GM23248 (cell line): Measurements from ENCODE around the gene MRPL28. TPM values are rescaled to one million over a fixed set of nuclear protein-coding genes. Genes with fewer than 3 reads are reported as not detected.

ENCODE experiments used
- DNase-seq: peaks from one replicate; pipeline ENCODE4 v3.0.0-alpha.2; 2015
- H2AFZ ChIP-seq: fragments of 200-600 bp; sonication (generic); 2 replicates; pipeline ENCODE4 v1.6.1; 2016; ENCODE audit warnings: antibody characterized with exemption
- H3F3A ChIP-seq: fragments of 200-600 bp; sonication (generic); 2 replicates; pipeline ENCODE4 v1.6.1; 2016; ENCODE audit warnings: mild to moderate bottlenecking, antibody characterized with exemption, mixed run types; ENCODE audit not compliant: insufficient read depth
- H3K27ac ChIP-seq: fragments of 200-600 bp; sonication (generic); 2 replicates; pipeline ENCODE4 v1.5.1; 2016; ENCODE audit warnings: mild to moderate bottlenecking
- H3K27me3 ChIP-seq: fragments of 200-600 bp; sonication (generic); replicated peaks from 2 replicates; pipeline ENCODE4 v1.6.1; 2016; ENCODE audit warnings: mild to moderate bottlenecking; ENCODE audit not compliant: insufficient read depth
- H3K36me3 ChIP-seq: fragments of 200-600 bp; sonication (generic); 2 replicates; pipeline ENCODE4 v1.6.1; 2016; ENCODE audit warnings: low read depth, mild to moderate bottlenecking
- H3K4me1 ChIP-seq: fragments of 200-600 bp; sonication (generic); 2 replicates; pipeline ENCODE4 v1.6.1; 2016; ENCODE audit warnings: mild to moderate bottlenecking; ENCODE audit not compliant: insufficient read depth
- H3K4me2 ChIP-seq: fragments of 200-600 bp; sonication (generic); one replicate; pipeline ENCODE4 v1.6.1; 2016; ENCODE audit warnings: mild to moderate bottlenecking; ENCODE audit not compliant: unreplicated experiment
- H3K4me3 ChIP-seq: fragments of 200-600 bp; sonication (generic); 2 replicates; pipeline ENCODE4 v1.5.1; 2016; ENCODE audit warnings: mild to moderate bottlenecking
- H3K79me2 ChIP-seq: fragments of 200-600 bp; sonication (generic); 2 replicates; pipeline ENCODE4 v1.6.1; 2016; ENCODE audit warnings: mild to moderate bottlenecking; ENCODE audit not compliant: insufficient read depth
- H3K9ac ChIP-seq: fragments of 200-600 bp; sonication (generic); 2 replicates; pipeline ENCODE4 v1.6.1; 2016; ENCODE audit warnings: mild to moderate bottlenecking
- H3K9me2 ChIP-seq: fragments of 200-600 bp; sonication (generic); 2 replicates; pipeline ENCODE4 v1.6.1; 2016; ENCODE audit warnings: mixed run types, mild to moderate bottlenecking, moderate library complexity; ENCODE audit not compliant: insufficient read depth
- H3K9me3 ChIP-seq: fragments of 200-600 bp; sonication (generic); one replicate; pipeline ENCODE4 v1.6.1; 2017; ENCODE audit warnings: low read depth
- H4K20me1 ChIP-seq: fragments of 200-600 bp; sonication (generic); 2 replicates; pipeline ENCODE4 v1.6.0; 2016; ENCODE audit not compliant: insufficient read depth
- EZH2 ChIP-seq: fragments of 200-600 bp; sonication (generic); IDR thresholded peaks from 2 replicates; pipeline ENCODE4 v1.6.1; 2018; ENCODE audit warnings: antibody characterized with exemption, mild to moderate bottlenecking; ENCODE audit not compliant: insufficient read depth, poor library complexity, severe bottlenecking
- EZH2phosphoT487 ChIP-seq: fragments of 200-600 bp; sonication (generic); IDR thresholded peaks from 2 replicates; pipeline ENCODE4 v1.6.1; 2018; ENCODE audit warnings: antibody characterized with exemption, moderate library complexity, mild to moderate bottlenecking, low read depth; ENCODE audit not compliant: insufficient read depth
- WGBS, 2 experiments: methylation state at CpG; one replicate each; pipeline ENCODE4 v1.1.6; 2015 to 2017; ENCODE audit warnings: low lambda C conversion rate in 2 of 2, low coverage in 1 of 2; ENCODE audit errors: missing lambda C conversion rate in 2 of 2; 5-methylcytosine and 5-hydroxymethylcytosine counted together
- in situ Hi-C: fragments of 300-500 bp; cut with MboI; formaldehyde crosslinking; loops from 2 replicates; pipeline ENCODE4 v1.15.0; 2020
- polyA plus RNA-seq: library from polyadenylated mRNA; unstranded; fragments of >200 nt; fragmentation: Nextera tagmentation; extraction: Ambion mirVana; gene quantifications from 2 replicates; pipeline ENCODE4 v1.2.1, GENCODE V29; 2016
- total RNA-seq: library from RNA; depleted of rRNA; stranded (reverse); fragments of >200 nt; shearing (Covaris generic); gene quantifications from 2 replicates; pipeline ENCODE4 v1.2.3, GENCODE V29; 2014

MRPL28 gene
- total and polyA plus RNA-seq, 2 experiments from 2014 or later = 103 to 108 TPM

DNA sequence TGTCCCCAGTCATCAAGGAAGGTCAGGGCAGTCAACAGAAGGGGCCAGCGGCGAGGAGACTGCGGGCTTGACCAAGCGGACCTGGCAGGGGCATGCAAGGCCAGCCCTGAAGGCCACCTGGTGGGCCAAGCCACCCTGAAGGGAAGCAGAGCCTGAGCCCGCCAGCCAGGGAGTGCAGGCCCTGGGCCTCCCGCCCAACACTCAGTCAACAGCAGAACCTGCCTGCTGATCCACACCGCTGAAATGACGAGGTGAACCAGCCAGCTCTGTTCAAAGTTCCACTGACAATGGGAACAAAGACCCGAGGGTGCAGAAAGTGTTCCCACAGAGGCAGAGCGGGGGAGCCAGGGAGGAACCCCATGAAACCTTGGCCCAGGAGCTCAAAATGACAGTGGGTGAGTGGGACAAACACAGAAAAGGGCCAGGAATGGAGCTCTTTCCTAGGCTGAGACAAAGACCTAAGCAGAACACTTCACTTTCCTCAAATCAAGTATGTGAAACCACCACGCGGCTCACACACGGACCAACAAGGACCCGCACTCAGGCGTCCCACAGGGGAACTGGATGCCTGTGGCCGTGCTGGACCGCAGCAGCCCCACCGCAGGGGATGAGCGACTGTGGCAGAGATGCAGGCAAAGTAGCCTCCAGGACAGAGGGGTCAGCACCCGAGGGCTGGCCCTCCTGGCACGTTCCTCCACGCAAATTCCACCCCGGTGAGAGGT is 29.8 kb downstream of the MRPL28 start:
- Histone ChIP-seq H2AFZ (no peak overlapping the region), H3K27ac (no peak overlapping the region), H3K9ac (no peak overlapping the region), H3K27me3 (no peaks in the 10 kb centered on the region), H3F3A (no peaks in the 10 kb centered on the region), H3K9me3 (no peaks in the 10 kb centered on the region), H3K9me2 (no peaks in the 10 kb centered on the region), H3K4me1 (no peaks in the 10 kb centered on the region), H4K20me1 (peaks cover 4% of the 10 kb centered on the region; the same call in 1 of the 2 replicates), H3K4me3 (no peak overlapping the region), H3K79me2 (peaks cover 100% of the 10 kb centered on the region), H3K4me2 (no peak overlapping the region), H3K36me3 (no peaks in the 10 kb centered on the region; the same call in none of the 2 replicates)
- in situ Hi-C loops = no loop called here
- no peak for DNase-seq
- TF ChIP-seq EZH2phosphoT487 (no peak), EZH2 (no peak)
- WGBS, 2 experiments = 91 to 94% methylated on average over 23 of the region's 23 CpGs

DNA sequence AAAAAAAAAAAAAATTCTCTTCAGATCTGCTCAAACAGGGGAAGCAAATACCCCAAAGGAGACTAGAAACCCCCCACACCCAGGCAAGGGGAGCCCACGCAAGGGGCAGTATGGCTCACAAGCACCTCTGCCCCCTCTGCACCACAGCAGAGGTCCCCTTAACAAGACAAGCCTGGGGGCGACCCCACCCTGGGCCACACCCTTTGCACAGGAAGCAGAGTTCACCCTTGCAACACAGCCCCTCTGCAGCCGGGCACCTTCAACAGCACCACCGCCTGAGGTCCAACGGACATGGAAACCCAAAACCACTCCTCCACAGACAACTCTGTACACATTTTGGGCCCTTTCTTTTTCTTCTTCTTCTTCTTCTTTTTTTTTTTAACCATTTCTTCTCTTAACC is 30.7 kb downstream of the MRPL28 start:
- H3K27ac ChIP-seq = no peak overlapping the region
- H2AFZ ChIP-seq = no peak overlapping the region
- H3K9me2 ChIP-seq = no peaks in the 10 kb centered on the region
- H3K4me1 ChIP-seq = no peaks in the 10 kb centered on the region
- TF ChIP-seq EZH2phosphoT487 (no peak), EZH2 (no peak)
- H3K27me3 ChIP-seq = no peaks in the 10 kb centered on the region
- DNase-seq = no peak
- peaks cover 5% of the 10 kb centered on the region; the same call in 1 of the 2 replicates for H4K20me1 ChIP-seq
- H3K9ac ChIP-seq = no peak overlapping the region
- no peaks in the 10 kb centered on the region for H3F3A ChIP-seq
- in situ Hi-C loops = no loop called here
- H3K9me3 ChIP-seq = no peaks in the 10 kb centered on the region
- no peak overlapping the region for H3K4me2 ChIP-seq
- WGBS, 2 experiments = 96% methylated on average over 5 of the region's 5 CpGs
- H3K79me2 ChIP-seq = peaks cover 100% of the 10 kb centered on the region
- H3K36me3 ChIP-seq = no peaks in the 10 kb centered on the region; the same call in 1 of the 2 replicates
- H3K4me3 ChIP-seq = no peak overlapping the region

DNA sequence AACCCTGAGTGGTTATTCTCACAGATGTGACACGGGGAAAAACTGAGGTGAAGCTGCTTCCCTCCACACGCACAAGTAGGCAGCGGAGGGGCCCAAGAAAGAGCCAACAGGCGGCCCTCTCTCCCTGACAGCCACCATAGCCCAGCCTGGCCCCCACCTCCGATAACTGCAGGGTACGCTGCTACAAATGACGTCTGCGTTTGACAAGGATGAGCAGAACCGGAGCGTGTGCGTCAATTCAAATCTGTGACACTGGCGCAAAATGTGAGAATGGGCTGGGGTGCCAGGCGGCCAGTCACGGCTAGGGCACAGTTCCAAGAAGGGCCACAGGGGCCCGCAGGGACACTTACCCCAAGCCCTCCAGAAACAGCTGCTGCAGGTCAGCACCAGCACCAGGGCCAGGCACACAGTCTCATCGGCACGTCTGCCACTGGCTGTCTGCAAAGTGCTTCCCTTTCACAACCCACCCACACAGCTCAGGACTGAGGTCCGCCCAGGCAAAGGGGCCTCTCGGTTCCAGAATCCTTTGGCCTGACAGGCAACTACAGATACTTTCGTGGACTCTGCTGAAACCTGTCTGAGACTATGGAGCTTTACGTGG is 32.3 kb downstream of the MRPL28 start:
- Histone ChIP-seq H3K9me3 (no peaks in the 10 kb centered on the region), H3K36me3 (no peaks in the 10 kb centered on the region), H3F3A (no peaks in the 10 kb centered on the region), H3K79me2 (peaks cover 100% of the 10 kb centered on the region), H4K20me1 (peaks cover 9% of the 10 kb centered on the region; the same call in 1 of the 2 replicates), H3K9ac (no peak overlapping the region), H3K27ac (no peak overlapping the region), H3K9me2 (no peaks in the 10 kb centered on the region), H3K27me3 (no peaks in the 10 kb centered on the region), H2AFZ (no peak overlapping the region), H3K4me2 (no peak overlapping the region), H3K4me1 (no peaks in the 10 kb centered on the region), H3K4me3 (no peak overlapping the region)
- no peak for TF ChIP-seq EZH2phosphoT487
- no peak for TF ChIP-seq EZH2
- DNase-seq = no peak
- in situ Hi-C loops = no loop called here
- 82% methylated on average over 21 of the region's 21 CpGs for WGBS, 2 experiments

DNA sequence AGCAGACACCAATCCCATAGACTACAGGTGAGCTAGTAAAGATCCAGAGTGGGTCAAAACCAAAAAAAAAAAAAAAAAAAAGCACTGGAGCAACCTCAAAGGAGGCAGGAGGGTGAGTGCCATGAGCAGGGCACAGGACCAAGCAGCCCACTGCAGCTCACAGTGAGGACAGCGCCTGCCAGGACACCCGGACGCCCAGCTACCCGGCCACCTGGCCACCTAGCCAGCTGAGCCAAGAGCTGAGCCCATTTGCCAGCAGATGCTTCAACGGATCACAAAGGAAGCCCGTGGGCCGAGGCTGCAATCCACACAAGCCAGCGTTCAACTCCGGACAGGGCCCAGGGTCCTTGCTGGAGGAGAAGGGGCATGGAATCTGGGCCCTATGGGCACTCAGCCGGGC is 32.9 kb downstream of the MRPL28 start:
- in situ Hi-C loops = no loop called here
- Histone ChIP-seq H3K27me3 (no peaks in the 10 kb centered on the region), H3K27ac (no peak overlapping the region), H3K9me2 (no peaks in the 10 kb centered on the region), H3K79me2 (peaks cover 100% of the 10 kb centered on the region), H4K20me1 (peaks cover 9% of the 10 kb centered on the region; the same call in 1 of the 2 replicates), H3K36me3 (no peaks in the 10 kb centered on the region), H3F3A (no peaks in the 10 kb centered on the region), H3K4me1 (no peaks in the 10 kb centered on the region), H3K9ac (no peak overlapping the region), H3K4me2 (no peak overlapping the region), H3K9me3 (no peaks in the 10 kb centered on the region), H3K4me3 (no peak overlapping the region), H2AFZ (no peak overlapping the region)
- WGBS, 2 experiments = 83 to 84% methylated on average over 10 of the region's 10 CpGs
- DNase-seq = no peak
- TF ChIP-seq EZH2phosphoT487 (no peak), EZH2 (no peak)
